ENCODE results near the gene SLX9. TPM values are rescaled to one million over a fixed set of nuclear protein-coding genes. Genes with fewer than 3 reads are reported as not detected.

The SLX9 gene
- total RNA-seq, 1 experiment from 2014 or later, result 24.9 TPM

- no peak for DNase-seq (ENCODE audit: low read depth)
Observed at GRCh38 chr21:44946254-44947041, 6.6 kb downstream of the SLX9 start.

GRCh38 chr21:44947111-44947929, 7.5 kb downstream of the SLX9 start:
- no peak for DNase-seq (ENCODE audit: low read depth)

GRCh38 chr21:44947930-44948331, 8.1 kb downstream of the SLX9 start:
- peak; percentile 40 for DNase-seq (ENCODE audit: low read depth)

- DNase-seq (ENCODE audit: low read depth), result no peak
Observed at GRCh38 chr21:44948426-44949120, 8.7 kb downstream of the SLX9 start.

- no peak for DNase-seq (ENCODE audit: low read depth)
Observed at GRCh38 chr21:44949161-44949778, 9.4 kb downstream of the SLX9 start.

- DNase-seq (ENCODE audit: low read depth), result peak; percentile 57
Observed at GRCh38 chr21:44949779-44950198, 10.0 kb downstream of the SLX9 start.

- DNase-seq (ENCODE audit: low read depth), result no peak
Observed at GRCh38 chr21:44950351-44950750, 10.5 kb downstream of the SLX9 start.

- no peak for DNase-seq (ENCODE audit: low read depth)
Observed at GRCh38 chr21:44951186-44951915, 11.5 kb downstream of the SLX9 start.

GRCh38 chr21:44952116-44952928, 12.5 kb downstream of the SLX9 start:
- DNase-seq (ENCODE audit: low read depth), result no peak

- DNase-seq (ENCODE audit: low read depth), result no peak
Observed at GRCh38 chr21:44952929-44953627, 13.2 kb downstream of the SLX9 start.

GRCh38 chr21:44953628-44954021, 13.8 kb downstream of the SLX9 start:
- DNase-seq (ENCODE audit: low read depth), result no peak

GRCh38 chr21:44954281-44954771, 14.5 kb downstream of the SLX9 start:
- DNase-seq (ENCODE audit: low read depth), result no peak

GRCh38 chr21:44955141-44955797, 15.4 kb downstream of the SLX9 start:
- DNase-seq (ENCODE audit: low read depth), result no peak

GRCh38 chr21:44955798-44956175, 16.0 kb downstream of the SLX9 start:
- no peak for DNase-seq (ENCODE audit: low read depth)

- no peak for DNase-seq (ENCODE audit: low read depth)
Observed at GRCh38 chr21:44956356-44957046, 16.7 kb downstream of the SLX9 start.

- DNase-seq (ENCODE audit: low read depth), result no peak
Observed at GRCh38 chr21:44957047-44957831, 17.4 kb downstream of the SLX9 start.

GRCh38 chr21:44957901-44958451, 18.1 kb downstream of the SLX9 start:
- DNase-seq (ENCODE audit: low read depth), result no peak
